Brain microvascular endothelial cell (primary cell): Measurements from ENCODE around the gene GPR143.
A peak's percentile ranks its signal among the peaks of the same experiment; 100 is the strongest.

Source experiments
- DNase-seq: peaks from one replicate; pipeline ENCODE4 v3.0.0-alpha.2; 2020
- H3K27ac ChIP-seq: fragments of 250-450 bp; sonication (Bioruptor Pico); 2 replicates; pipeline ENCODE4 v1.5.1; 2020; ENCODE audit warnings: mild to moderate bottlenecking, moderate library complexity
- H3K27me3 ChIP-seq: fragments of 250-450 bp; sonication (Bioruptor Pico); replicated peaks from 2 replicates; pipeline ENCODE4 v1.5.1; 2020; ENCODE audit warnings: mild to moderate bottlenecking
- H3K36me3 ChIP-seq: fragments of 250-450 bp; sonication (Bioruptor Pico); replicated peaks from 2 replicates; pipeline ENCODE4 v1.5.1; 2020; ENCODE audit warnings: mild to moderate bottlenecking
- H3K4me3 ChIP-seq: 2 replicates; pipeline ENCODE4 v1.5.1; 2011; ENCODE audit warnings: low read depth, mild to moderate bottlenecking, control low read depth, low read length, moderate library complexity
- in situ Hi-C: cut with HindIII; loops from 2 replicates; pipeline ENCODE4 v1.10.0; 2017; ENCODE audit warnings: low sequenced_read_pairs, low pct_ligation_motif_present
- TF ChIP-seq, protein P1 (sequence below): IDR thresholded peaks from 2 replicates; pipeline ENCODE4 v1.5.1; 2011; ENCODE audit warnings: low read depth, mild to moderate bottlenecking, moderate library complexity, low read length, control low read depth, inconsistent platforms; ENCODE audit errors: missing control alignments

Gene GPR143

GRCh38 chrX:9688833-9689232 lies 76.8 kb downstream of the GPR143 start:
- TF ChIP-seq, protein P1, sequence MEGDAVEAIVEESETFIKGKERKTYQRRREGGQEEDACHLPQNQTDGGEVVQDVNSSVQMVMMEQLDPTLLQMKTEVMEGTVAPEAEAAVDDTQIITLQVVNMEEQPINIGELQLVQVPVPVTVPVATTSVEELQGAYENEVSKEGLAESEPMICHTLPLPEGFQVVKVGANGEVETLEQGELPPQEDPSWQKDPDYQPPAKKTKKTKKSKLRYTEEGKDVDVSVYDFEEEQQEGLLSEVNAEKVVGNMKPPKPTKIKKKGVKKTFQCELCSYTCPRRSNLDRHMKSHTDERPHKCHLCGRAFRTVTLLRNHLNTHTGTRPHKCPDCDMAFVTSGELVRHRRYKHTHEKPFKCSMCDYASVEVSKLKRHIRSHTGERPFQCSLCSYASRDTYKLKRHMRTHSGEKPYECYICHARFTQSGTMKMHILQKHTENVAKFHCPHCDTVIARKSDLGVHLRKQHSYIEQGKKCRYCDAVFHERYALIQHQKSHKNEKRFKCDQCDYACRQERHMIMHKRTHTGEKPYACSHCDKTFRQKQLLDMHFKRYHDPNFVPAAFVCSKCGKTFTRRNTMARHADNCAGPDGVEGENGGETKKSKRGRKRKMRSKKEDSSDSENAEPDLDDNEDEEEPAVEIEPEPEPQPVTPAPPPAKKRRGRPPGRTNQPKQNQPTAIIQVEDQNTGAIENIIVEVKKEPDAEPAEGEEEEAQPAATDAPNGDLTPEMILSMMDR = no peak
- H3K36me3 ChIP-seq = peaks cover 3% of the 10 kb centered on the region
- H3K27me3 ChIP-seq = no peaks in the 10 kb centered on the region
- no peak overlapping the region for H3K27ac ChIP-seq
- in situ Hi-C loops = no loop called here
- H3K4me3 ChIP-seq = no peak overlapping the region
- no peak for DNase-seq

DNA sequence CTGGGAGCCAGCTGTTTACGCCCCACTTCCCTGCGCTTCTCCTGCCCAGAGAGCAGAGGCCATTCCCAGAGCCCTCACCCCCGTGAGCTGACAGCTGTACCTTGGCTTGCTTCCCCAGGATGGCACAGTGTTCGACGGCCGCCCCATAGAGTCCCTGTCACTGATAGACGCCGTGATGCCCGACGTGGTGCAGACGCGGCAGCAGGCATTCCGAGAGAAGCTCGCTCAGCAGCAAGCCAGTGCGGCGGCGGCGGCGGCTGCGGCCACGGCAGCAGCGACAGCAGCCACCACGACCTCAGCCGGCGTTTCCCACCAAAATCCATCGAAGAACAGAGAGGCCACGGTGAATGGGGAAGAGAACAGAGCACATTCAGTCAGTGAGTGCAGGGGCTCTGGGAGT lies 77.7 kb downstream of the GPR143 start:
- Histone ChIP-seq H3K36me3 (no peaks in the 10 kb centered on the region), H3K27me3 (no peaks in the 10 kb centered on the region), H3K4me3 (no peak overlapping the region), H3K27ac (no peak overlapping the region)
- in situ Hi-C loops = no loop called here
- no peak for DNase-seq
- TF ChIP-seq, protein P1 = no peak

GRCh38 chrX:9683350-9683749 lies 82.3 kb downstream of the GPR143 start:
- Histone ChIP-seq H3K36me3 (no peaks in the 10 kb centered on the region), H3K27me3 (no peaks in the 10 kb centered on the region), H3K4me3 (no peak overlapping the region), H3K27ac (no peak overlapping the region)
- TF ChIP-seq, protein P1 = no peak
- no peak for DNase-seq
- in situ Hi-C loops = no loop called here

DNA sequence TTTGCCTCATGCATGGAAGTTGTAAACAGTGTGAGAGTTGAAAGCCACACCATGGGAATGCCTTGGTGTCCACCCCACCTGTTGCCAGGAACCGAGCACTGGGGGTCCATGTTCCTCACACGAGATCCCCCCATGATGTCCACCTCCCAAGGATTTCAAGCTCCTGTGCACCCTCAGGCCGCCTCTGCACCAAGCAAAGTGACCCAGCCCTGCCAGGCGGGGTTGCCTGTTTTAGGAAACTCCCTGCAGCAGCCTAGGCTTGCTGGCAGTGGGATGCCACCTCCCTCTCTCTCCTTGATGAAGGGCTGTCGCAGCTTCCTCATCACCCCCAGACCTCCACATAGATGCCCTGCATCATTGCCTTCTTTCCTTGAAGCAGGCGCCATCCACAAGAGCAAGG lies 82.8 kb downstream of the GPR143 start:
- no peak for DNase-seq

GRCh38 chrX:9682456-9682855 lies 83.2 kb downstream of the GPR143 start:
- no peaks in the 10 kb centered on the region for H3K27me3 ChIP-seq
- no peak overlapping the region for H3K4me3 ChIP-seq
- H3K36me3 ChIP-seq = no peaks in the 10 kb centered on the region
- TF ChIP-seq, protein P1 = peak; percentile 26
- DNase-seq = no peak
- no peak overlapping the region for H3K27ac ChIP-seq
- in situ Hi-C loops = no loop called here

More for the DNA sequence above, 82.8 kb downstream of the GPR143 start:
- no peak overlapping the region for H3K27ac ChIP-seq
- no peak overlapping the region for H3K4me3 ChIP-seq
- in situ Hi-C loops = no loop called here
- no peaks in the 10 kb centered on the region for H3K27me3 ChIP-seq
- H3K36me3 ChIP-seq = no peaks in the 10 kb centered on the region
- TF ChIP-seq, protein P1 = no peak

DNA sequence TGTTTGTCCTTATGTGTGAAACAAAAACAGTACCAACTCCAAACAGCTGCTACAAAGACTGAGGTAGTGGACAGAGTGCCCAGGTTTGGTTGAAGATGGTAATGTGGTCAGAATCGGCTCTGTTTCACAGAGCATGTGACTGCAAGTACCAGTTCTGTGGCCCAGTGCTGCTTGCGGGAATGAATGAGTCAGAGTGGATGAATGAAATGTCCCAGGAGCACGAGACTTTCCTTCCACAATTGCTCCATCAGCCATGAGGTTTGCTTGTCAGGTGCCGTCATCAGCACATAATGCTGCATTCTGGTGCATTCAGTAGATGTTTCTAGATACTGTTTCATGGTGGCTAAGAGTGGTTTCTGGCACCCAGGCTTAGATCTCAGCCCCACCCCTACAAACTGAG lies 84.2 kb downstream of the GPR143 start:
- DNase-seq = peak; percentile 18
- in situ Hi-C loops = no loop called here
- TF ChIP-seq, protein P1 = no peak
- H3K4me3 ChIP-seq = no peak overlapping the region
- no peaks in the 10 kb centered on the region for H3K27me3 ChIP-seq
- no peak overlapping the region for H3K27ac ChIP-seq
- H3K36me3 ChIP-seq = no peaks in the 10 kb centered on the region
